GM19351 (cell line): ENCODE data around the gene PDHX.

Experiments
- ATAC-seq: cut with Tn5 transposase; IDR thresholded peaks from one replicate; pipeline ENCODE4 v1.9.1; 2021; ENCODE audit warnings: mild to moderate bottlenecking, moderate library complexity; ENCODE audit not compliant: unreplicated experiment

Gene PDHX

DNA sequence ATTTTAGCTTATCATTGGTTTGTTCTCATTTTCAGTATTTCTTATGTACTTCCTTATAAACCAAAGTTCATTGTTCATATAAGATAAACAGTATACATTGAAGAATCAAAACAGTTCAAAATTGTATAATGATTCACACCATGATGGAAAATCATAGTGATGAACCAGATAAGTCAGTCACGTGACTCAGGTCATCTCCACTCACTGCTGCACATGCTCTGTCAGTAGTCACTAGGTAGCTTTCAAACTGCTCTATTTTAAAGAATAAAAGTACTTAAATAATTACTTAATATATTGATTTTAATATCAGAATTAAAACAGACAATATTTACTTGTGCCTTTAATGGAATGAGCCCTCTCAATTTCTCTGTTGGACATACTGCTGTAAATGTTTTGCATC, 37.5 kb downstream of the PDHX start:
- no peak for ATAC-seq

DNA sequence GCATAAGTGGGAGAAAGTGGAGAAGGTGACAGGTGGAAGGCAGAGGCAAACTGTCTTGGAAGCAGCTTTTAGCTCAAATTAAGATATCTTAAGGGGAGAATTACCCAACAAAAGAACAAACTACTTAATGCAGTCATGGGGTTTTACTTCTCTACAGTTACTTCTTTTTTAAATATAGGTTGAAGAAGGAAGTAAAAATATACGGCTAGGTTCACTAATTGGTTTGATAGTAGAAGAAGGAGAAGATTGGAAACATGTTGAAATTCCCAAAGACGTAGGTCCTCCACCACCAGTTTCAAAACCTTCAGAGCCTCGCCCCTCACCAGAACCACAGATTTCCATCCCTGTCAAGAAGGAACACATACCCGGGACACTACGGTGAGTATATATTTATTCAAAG, 40.8 kb downstream of the PDHX start:
- no peak for ATAC-seq

DNA sequence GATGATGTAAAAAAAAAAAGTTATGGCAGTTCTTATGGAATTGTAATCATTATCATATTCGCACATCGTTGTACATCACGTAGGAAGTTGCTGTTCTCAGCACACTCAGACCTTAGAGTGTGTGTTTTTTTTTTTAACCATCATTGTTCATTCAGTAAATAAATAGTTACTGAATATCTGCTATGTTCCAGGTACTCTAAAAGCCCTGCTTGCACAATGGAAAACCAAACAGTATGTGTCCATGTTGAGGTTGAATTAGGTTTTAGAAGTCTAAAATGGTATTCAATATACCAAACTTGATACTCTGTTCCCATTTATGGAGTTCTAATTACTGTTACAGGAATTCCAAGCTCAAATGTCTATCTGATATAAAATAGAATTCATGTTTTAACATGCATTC, 41.2 kb downstream of the PDHX start:
- no peak for ATAC-seq

DNA sequence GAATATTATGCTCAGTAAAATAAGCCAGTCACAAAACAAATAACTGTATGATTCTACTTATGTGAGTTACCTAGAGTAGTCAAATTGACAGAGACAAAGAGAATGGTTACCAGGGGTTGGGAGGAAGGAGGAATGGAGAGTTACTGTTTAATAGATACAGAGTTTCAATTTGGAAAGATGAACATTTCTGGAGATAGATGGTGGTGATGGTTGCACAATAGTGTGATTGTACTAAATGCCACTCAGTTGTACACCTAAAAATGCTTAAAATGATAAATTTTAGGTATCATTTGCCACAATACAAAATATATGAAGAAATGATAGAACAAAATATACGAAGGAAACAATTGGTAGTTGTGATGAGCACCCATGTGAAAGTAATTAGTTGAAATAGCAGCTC, 43.4 kb downstream of the PDHX start:
- ATAC-seq: no peak

- ATAC-seq: no peak
Measured at GRCh38 chr11:34960277-34960676, 43.9 kb downstream of the PDHX start.

DNA sequence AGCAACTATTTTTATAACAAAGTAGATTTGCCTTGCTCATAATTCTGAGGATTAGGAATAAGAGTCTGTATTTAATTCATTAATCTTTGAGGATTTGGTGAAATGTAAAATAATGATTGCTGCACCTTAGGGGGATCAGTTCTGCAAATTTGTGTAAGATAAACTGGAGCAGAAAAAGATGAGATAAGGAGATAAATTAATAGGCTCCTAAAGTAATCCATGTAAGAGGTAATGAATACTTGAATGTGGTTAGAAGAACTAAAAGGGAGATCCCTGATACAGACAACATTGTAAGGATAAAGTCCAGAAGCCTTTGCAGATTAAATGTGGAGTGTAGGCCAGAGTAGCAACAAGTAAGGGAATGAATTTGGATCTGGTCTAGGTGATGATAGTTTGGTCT, 45.6 kb downstream of the PDHX start:
- ATAC-seq: no peak

DNA sequence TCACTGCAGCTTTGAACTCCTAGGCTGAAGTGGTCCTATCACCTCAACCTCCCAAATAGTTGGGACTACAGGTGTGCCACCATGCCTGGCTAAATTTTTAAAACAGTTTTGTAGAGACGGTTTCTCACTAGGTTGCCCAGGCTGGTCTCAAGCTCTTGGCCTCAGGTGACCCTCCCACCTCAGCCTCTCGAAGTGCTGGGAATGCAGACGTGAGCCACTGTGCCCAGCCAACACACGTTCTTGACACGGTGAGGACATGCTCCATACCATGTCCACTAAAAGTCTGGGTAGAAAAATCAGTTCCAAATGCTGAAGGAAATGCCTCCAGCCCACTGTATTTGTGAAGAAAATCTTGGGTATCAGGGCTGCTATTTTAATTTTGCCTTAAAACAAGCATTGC, 46.9 kb downstream of the PDHX start:
- ATAC-seq: no peak

DNA sequence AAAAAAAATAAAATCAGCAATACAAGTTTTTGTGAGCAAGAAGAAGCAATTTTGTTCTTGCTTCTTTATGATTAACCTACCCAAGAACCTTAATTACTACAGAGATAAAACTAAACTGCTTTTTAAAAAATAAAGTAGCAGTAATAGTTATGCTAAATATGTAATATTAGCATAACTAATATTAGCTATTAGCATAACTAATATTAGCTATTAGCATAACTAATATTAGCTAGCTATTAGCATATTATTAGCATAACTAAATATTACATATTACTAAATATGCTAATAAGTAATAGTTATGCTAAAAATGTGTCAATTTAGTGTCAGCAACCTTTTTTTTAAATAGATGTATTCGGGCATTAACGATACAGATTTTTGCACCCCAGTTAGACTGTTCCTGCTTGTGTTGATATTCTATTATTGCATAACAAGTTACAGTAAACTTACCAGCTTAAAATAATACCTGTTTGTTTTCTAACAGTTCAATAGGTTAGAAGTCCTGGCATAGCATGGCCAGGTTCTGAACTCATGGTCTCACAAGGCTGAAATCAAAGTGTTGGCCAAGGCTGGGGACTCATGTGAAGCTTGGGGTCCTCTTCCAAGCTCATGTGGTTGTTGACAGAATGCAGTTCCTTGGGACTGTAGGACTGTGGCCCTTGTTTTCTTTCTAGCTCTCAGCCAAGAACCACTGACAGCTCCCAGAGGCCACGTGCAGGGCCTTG, 48.4 kb downstream of the PDHX start:
- ATAC-seq: no peak

DNA sequence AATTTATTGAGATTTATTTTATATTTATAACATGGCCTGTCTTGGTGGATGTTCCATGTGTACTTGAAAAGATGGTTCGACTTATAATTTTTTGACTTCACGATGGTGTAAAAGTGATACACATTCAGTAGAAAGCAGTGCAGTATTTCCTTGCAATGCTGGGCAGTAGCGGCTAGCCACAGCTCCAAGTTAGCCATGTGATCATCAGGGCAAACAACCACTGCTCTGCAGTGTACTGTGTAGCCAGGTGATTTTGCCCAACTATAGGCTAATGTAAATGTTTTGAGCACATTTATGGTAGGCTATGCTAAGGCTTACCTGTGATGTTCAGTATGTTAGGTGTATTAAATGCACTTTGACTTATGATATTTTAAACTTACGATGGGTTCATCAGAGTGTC, 52.4 kb downstream of the PDHX start:
- no peak for ATAC-seq

- ATAC-seq: no peak
Measured at GRCh38 chr11:34970033-34970432, 53.6 kb downstream of the PDHX start.

DNA sequence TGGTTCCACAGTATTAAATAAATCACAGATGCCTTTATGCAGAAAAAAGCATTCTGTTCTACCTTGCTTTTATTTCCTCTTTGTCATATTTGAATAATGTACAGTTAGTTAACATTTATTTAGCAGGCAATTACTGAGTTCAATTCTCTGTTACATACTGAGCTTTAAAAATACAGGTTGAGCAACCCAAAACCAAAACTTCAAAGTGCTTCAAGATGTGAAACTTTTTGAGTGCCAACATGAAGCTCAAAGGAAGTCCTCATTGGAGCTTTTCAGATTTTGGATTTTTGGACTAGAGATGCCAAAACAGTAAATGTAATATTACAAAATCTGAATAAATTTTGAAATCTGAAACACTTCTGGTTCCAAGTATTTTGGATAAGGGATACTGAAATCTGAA, 54.1 kb downstream of the PDHX start:
- no peak for ATAC-seq

- ATAC-seq: no peak
Measured at GRCh38 chr11:34971928-34972327, 55.5 kb downstream of the PDHX start.

GRCh38 chr11:34972366-34972765, 55.9 kb downstream of the PDHX start:
- ATAC-seq: no peak

GRCh38 chr11:34972892-34973291, 56.5 kb downstream of the PDHX start:
- ATAC-seq: no peak

GRCh38 chr11:34975482-34975881, 59.1 kb downstream of the PDHX start:
- no peak for ATAC-seq

DNA sequence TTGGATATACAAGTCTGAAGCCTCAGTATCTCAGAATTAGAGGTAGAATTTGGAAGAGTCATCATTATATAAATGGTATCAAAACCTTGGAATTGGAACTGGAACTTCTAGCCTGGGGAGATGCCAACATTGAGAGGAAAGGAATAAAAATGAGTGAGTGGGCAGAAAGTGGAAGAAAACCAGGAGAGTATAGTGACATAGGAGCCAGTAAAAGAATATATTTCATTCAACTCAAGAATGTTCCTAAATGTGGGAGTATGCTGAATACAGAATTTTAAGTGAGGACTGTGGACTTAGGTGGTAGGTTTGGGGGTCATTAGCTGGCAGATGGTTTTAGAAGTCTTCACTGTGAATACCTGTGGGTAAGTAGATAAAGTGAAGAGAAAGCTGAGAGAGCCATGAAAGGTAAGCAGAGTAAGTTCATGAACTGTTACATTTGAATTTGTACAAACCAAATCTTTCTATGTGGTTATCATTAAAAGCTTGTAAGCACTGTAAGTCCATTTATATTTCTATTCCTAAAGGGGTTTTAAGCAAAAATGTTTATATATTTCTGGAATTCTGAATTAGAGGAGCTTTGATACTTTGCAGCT, 60.2 kb downstream of the PDHX start:
- ATAC-seq: no peak

- ATAC-seq: no peak
Measured at GRCh38 chr11:34977089-34977912, 60.9 kb downstream of the PDHX start.

- ATAC-seq: no peak
Measured at GRCh38 chr11:34978236-34979191, 62.1 kb downstream of the PDHX start.

GRCh38 chr11:34984514-34984913, 68.1 kb downstream of the PDHX start:
- no peak for ATAC-seq

DNA sequence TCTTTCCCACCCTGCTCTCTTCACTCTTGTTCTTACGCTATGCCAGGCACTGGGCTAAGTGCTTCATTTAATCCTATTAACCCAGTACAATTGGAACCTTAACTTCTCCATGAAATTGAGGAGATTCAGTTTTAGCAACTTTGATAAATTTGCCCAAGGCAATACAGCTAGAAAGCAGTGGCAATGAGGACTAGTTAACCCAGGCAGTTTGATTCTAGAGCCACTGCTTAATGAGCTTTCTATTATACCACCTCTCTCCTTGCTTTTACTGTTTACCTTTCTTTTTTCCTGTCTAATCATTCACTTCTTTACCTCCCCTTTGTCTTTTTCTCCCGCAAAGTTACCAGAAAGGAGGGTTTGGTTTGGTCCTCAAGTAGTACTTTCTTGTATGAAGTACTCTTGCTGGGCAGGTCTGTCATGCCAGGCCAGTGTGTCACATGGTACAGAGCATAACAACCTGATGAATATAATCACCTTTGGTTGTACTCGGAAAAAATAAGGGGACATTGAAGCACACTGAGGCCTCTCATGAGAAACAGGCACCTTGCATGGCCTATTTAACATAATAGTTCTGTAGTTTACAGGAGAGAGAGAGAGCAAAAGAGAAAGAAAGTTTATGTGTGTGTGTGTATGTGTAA, 70.6 kb downstream of the PDHX start:
- no peak for ATAC-seq
